HG02970 (cell line): Measurements from ENCODE around the gene PDP2.

ENCODE experiments used
- ATAC-seq: cut with Tn5 transposase; IDR thresholded peaks from one replicate; pipeline ENCODE4 v1.9.1; 2021; ENCODE audit warnings: mild to moderate bottlenecking, moderate library complexity, moderate number of reproducible peaks; ENCODE audit not compliant: unreplicated experiment, low FRiP score

Gene PDP2

GRCh38 chr16:66901626-66902025 lies 21.3 kb downstream of the PDP2 start:
- ATAC-seq: no peak

DNA sequence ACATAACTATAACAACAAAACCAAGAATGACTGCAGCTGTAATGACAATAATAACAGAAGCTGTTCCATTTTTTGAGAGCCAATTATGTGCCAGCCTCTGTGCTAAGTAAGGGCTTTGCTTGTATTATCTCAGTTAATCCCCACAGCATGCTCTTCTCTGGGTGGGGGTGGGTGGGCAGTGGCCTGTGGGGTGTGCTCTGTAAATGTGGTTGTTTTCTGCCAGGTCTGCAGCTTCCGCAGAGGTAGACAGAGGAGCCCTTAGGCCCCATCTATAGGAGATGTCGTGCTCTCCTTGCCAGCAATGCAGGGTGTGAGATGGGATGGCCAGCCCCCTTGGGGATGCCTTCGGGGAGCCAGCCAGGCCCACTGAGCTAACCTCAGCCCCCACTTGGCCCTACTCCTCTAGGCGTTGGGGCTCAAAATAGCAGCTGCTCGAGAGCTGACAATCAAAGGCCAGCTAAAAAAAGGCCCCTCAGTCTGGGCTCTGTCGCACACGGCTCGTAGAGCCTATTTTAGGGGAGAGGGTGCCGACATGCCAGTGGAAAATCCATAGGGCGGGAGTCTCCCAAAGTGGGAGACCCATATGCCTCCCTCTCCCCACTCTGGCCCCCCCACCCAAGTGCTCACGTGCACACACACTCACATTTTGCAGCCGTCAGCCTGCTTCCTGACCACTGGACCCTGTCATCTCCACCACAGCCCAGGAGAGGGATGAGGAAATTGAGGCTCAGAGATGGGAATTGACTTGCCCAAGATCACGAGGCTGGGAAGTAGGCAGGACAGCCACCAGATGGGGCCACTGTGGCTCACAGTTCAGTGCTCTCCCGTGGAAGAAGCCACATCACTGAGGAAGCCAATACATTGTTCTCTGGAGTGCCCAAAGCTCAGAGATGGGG lies 22.6 kb downstream of the PDP2 start:
- no peak for ATAC-seq

- ATAC-seq: no peak
These were observed 23.5 kb downstream of the PDP2 start for GRCh38 chr16:66903544-66904427.

- ATAC-seq: no peak
These were observed 24.1 kb downstream of the PDP2 start for GRCh38 chr16:66904428-66904845.

GRCh38 chr16:66904846-66905632 lies 24.7 kb downstream of the PDP2 start:
- no peak for ATAC-seq

DNA sequence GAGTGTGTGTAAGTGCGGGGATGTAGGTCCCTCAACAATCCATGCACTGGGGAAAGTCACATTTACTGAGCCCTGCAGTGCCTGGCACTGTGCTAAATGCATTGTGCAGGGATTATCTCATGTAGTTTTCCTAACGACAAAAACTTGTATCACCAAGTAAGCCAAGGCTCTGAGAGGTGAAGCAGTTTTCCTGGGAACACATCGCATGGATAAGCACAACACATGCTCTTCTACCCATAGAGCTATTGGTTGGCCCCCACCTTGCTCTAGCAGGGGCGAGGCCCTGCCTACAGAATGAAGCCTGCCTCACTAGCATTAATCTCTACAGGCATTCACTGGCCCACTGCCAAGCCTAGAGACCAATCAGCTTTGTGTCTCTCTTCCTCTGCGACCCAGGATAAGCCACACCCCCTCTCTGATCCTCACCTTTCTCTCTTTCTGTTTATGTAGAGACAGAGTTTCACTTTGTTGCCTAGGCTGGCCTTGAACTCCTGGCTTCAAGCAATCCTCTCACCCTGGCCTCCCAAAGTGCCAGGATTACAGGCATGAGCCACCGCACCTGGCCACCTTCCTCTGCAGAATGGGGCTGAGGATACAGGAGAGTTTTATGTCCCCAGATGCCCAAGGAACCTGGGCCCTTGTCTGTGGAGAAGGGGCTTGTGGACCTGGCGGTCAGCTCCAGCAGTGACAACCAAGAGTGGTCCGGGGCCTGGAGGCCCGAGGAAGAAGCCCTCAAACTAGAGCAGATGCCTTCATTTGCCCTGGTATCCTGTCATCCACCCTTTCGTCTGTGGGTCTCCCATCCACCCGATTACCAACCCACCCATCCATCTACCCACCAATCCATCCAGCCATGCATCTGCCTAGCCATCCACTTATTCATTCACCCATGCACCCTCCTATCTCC lies 25.6 kb downstream of the PDP2 start:
- no peak for ATAC-seq

DNA sequence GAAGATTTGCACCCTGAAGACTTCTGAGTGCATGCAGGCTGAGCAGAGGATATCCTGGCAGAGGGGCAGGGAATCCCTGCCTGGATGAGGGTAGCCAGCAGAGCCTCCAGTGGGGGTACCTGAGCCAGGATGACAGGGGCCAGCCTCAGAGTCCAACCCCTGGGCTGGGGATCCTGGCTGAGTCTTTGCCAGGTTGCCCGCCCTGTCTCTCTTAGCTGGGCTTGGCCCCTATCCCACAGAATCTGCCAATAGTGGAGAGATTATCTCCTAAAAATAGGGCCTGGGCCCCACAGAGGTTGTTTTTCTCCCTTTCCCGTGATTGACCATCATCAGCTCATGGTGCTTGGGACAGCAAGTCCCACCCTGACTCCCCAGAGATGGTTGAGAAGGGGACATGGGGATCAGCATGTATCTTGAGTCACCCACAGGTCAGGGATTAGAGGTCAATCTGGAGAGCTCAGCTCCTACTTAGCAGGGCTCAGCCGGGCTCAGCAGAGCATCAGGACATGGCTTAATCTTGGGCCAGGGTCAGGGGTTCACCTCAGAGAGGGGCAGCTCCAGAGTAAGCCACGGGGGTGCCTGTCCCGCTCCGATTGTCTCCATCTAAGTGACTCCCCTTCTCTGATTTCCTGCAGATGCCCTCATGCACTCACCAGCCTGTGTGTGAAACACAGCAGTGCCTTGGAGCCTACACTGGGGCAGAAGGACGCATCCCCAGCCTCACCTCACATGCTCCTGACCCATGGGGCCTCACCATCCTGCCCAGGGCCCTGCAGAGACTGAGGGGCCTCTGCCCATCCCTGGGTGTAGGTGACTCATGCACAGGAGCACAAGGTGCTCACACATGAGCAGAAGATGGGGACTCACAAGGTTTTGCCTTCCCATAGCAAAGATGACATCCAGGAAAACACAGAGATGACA lies 26.9 kb downstream of the PDP2 start:
- ATAC-seq: no peak

GRCh38 chr16:66908116-66908515 lies 27.8 kb downstream of the PDP2 start:
- no peak for ATAC-seq

- ATAC-seq: no peak
These were observed 28.6 kb downstream of the PDP2 start for GRCh38 chr16:66908762-66909559.

DNA sequence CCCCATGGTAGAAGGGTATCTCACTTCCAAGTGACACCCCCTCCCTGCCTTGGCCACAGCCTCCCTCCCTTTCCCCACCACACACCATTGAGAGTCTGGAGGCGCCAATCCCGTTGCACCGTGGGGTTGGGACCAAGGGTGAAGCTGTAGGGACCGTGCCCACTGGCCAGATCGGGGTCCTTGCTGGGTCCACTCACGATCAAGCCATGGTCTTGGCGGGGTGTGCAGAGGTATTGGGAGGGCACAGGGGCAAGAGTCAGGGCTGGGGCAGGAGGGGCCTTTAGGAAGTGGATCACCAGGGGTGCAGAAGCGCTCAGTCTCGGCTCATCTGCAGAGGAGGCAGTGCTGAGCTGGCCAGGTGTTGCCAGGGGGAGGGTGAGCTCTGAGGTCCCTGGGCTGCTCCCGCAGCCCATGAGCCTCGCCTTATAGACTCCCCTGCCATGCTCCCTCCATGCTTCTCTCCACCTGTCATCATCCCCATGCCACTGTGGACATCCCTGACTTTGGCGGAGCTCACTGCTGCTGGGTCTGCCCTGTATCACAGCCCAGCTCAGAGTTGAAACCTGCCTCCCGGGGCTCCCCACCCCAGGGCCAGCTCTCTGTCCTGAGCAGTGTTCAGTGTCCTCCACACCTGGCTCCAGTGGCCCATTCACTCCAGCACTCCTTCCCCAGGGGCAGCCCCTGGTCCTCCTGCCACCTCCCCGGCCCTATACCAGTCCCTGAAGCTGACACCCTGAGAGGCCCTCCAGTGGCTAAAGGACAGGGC lies 30.0 kb downstream of the PDP2 start:
- no peak for ATAC-seq

- ATAC-seq: no peak
These were observed 30.8 kb downstream of the PDP2 start for GRCh38 chr16:66911112-66911511.

DNA sequence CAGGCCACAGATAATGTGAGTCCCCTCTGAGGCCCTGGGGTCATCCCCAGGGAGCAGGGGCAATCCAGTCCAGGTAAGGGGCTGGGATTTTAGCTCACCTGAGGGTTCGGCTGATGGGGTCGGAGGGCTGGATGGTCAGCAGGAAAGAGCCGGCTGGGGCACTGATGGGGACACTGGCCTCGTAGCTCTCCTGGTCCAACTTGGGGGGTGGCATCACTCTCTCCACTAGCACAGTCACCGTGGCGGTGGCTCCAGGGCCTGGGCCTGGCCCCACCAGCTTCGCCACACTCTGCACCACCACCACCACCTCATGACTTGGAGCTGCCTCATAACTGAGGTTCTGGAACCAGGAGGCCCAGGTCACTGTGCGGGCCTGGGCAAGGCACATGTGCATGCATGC lies 31.5 kb downstream of the PDP2 start:
- ATAC-seq: no peak

DNA sequence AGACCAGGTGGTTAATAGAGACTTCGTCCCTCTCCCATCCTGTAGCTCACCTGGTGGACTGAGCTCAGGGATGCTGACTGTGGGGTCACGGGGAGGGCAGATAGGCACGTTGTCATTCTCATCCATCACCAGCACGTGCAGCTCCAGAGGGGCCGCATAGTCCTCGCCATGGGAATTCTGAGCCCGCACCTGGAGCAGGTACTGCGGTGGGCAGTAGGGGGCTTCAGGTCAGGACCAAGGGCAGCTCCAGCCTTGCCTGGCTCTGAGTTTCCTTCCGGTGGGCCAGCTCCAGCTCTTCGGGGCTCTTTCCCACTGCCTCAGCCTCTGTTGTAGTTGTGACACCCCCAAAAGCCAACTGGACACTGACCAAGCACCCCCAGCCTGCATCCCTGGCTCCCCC lies 32.8 kb downstream of the PDP2 start:
- ATAC-seq: no peak

- ATAC-seq: no peak
These were observed 33.4 kb downstream of the PDP2 start for GRCh38 chr16:66913711-66914110.

- ATAC-seq: no peak
These were observed 34.2 kb downstream of the PDP2 start for GRCh38 chr16:66914541-66914940.

GRCh38 chr16:66915041-66915440 lies 34.7 kb downstream of the PDP2 start:
- no peak for ATAC-seq

GRCh38 chr16:66916518-66916917 lies 36.2 kb downstream of the PDP2 start:
- ATAC-seq: no peak
